ENCODE measurements around the gene OMD.

OMD gene

GRCh38 chr9:92402826-92403745 lies 21.2 kb downstream of the OMD start:
- Mint-ChIP-seq H3K9me3 (no peaks in the 10 kb centered on the region), H3K27ac (no peak overlapping the region), H3K36me3 (ENCODE audit: low read depth) (peaks cover 3% of the 10 kb centered on the region), H3K4me1 (ENCODE audit: low read depth) (peaks cover 38% of the 10 kb centered on the region), H3K27me3 (no peaks in the 10 kb centered on the region), H3K4me3 (no peak overlapping the region)
- no peak for DNase-seq

- H3K4me1 Mint-ChIP-seq (ENCODE audit: low read depth), result peaks cover 38% of the 10 kb centered on the region
- no peaks in the 10 kb centered on the region for H3K9me3 Mint-ChIP-seq
- H3K36me3 Mint-ChIP-seq (ENCODE audit: low read depth), result peaks cover 6% of the 10 kb centered on the region
- no peak overlapping the region for H3K27ac Mint-ChIP-seq
- no peaks in the 10 kb centered on the region for H3K27me3 Mint-ChIP-seq
- H3K4me3 Mint-ChIP-seq, result no peak overlapping the region
- DNase-seq, result no peak
Measured at GRCh38 chr9:92402360-92402759, 21.9 kb downstream of the OMD start.

GRCh38 chr9:92397853-92398252 lies 26.4 kb downstream of the OMD start:
- Mint-ChIP-seq H3K9me3 (no peaks in the 10 kb centered on the region), H3K27ac (no peak overlapping the region), H3K4me1 (ENCODE audit: low read depth) (peaks cover 9% of the 10 kb centered on the region), H3K4me3 (no peak overlapping the region), H3K27me3 (no peaks in the 10 kb centered on the region), H3K36me3 (ENCODE audit: low read depth) (peaks cover 5% of the 10 kb centered on the region)
- DNase-seq, result no peak

GRCh38 chr9:92395617-92396016 lies 28.7 kb downstream of the OMD start:
- Mint-ChIP-seq H3K27ac (no peak overlapping the region), H3K4me1 (ENCODE audit: low read depth) (peaks cover 2% of the 10 kb centered on the region)

GRCh38 chr9:92393686-92394085 lies 30.6 kb downstream of the OMD start:
- Mint-ChIP-seq H3K36me3 (ENCODE audit: low read depth) (peaks cover 5% of the 10 kb centered on the region), H3K4me1 (ENCODE audit: low read depth) (peaks cover 2% of the 10 kb centered on the region), H3K27me3 (no peaks in the 10 kb centered on the region), H3K27ac (no peak overlapping the region), H3K9me3 (no peaks in the 10 kb centered on the region), H3K4me3 (no peak overlapping the region)
- DNase-seq, result no peak

More at GRCh38 chr9:92395617-92396016, 28.7 kb downstream of the OMD start:
- Mint-ChIP-seq H3K9me3 (no peaks in the 10 kb centered on the region), H3K36me3 (ENCODE audit: low read depth) (peaks cover 5% of the 10 kb centered on the region), H3K4me3 (no peak overlapping the region), H3K27me3 (no peaks in the 10 kb centered on the region)
- DNase-seq, result no peak

GRCh38 chr9:92392690-92393089 lies 31.6 kb downstream of the OMD start:
- H3K27ac Mint-ChIP-seq, result no peak overlapping the region
- no peak for DNase-seq
- peaks cover 3% of the 10 kb centered on the region for H3K36me3 Mint-ChIP-seq (ENCODE audit: low read depth)
- H3K4me1 Mint-ChIP-seq (ENCODE audit: low read depth), result peaks cover 2% of the 10 kb centered on the region
- H3K9me3 Mint-ChIP-seq, result no peaks in the 10 kb centered on the region
- no peak overlapping the region for H3K4me3 Mint-ChIP-seq
- no peaks in the 10 kb centered on the region for H3K27me3 Mint-ChIP-seq

GRCh38 chr9:92385953-92386352 lies 38.3 kb downstream of the OMD start:
- Mint-ChIP-seq H3K4me3 (no peak overlapping the region), H3K9me3 (no peaks in the 10 kb centered on the region), H3K36me3 (ENCODE audit: low read depth) (peaks cover 9% of the 10 kb centered on the region), H3K27me3 (no peaks in the 10 kb centered on the region), H3K4me1 (ENCODE audit: low read depth) (peaks cover 12% of the 10 kb centered on the region), H3K27ac (no peak overlapping the region)
- DNase-seq, result no peak

- Mint-ChIP-seq H3K27me3 (no peaks in the 10 kb centered on the region), H3K4me1 (ENCODE audit: low read depth) (peaks cover 15% of the 10 kb centered on the region), H3K27ac (no peak overlapping the region), H3K9me3 (no peaks in the 10 kb centered on the region), H3K36me3 (ENCODE audit: low read depth) (peaks cover 14% of the 10 kb centered on the region), H3K4me3 (no peak overlapping the region)
- DNase-seq, result no peak
Measured at GRCh38 chr9:92385477-92385876, 38.8 kb downstream of the OMD start.

GRCh38 chr9:92385001-92385400 lies 39.3 kb downstream of the OMD start:
- no peaks in the 10 kb centered on the region for H3K27me3 Mint-ChIP-seq
- H3K4me3 Mint-ChIP-seq, result no peak overlapping the region
- H3K27ac Mint-ChIP-seq, result no peak overlapping the region
- DNase-seq, result no peak
- H3K36me3 Mint-ChIP-seq (ENCODE audit: low read depth), result peaks cover 19% of the 10 kb centered on the region
- peaks cover 15% of the 10 kb centered on the region for H3K4me1 Mint-ChIP-seq (ENCODE audit: low read depth)
- no peaks in the 10 kb centered on the region for H3K9me3 Mint-ChIP-seq

GRCh38 chr9:92384375-92384774 lies 39.9 kb downstream of the OMD start:
- Mint-ChIP-seq H3K9me3 (no peaks in the 10 kb centered on the region), H3K27ac (no peak overlapping the region), H3K4me3 (no peak overlapping the region), H3K36me3 (ENCODE audit: low read depth) (peaks cover 25% of the 10 kb centered on the region), H3K4me1 (ENCODE audit: low read depth) (peaks cover 19% of the 10 kb centered on the region), H3K27me3 (no peaks in the 10 kb centered on the region)
- DNase-seq, result no peak

GRCh38 chr9:92381775-92382174 lies 42.5 kb downstream of the OMD start:
- DNase-seq, result no peak
- H3K9me3 Mint-ChIP-seq, result no peaks in the 10 kb centered on the region
- H3K4me1 Mint-ChIP-seq (ENCODE audit: low read depth), result peaks cover 34% of the 10 kb centered on the region
- H3K27me3 Mint-ChIP-seq, result no peaks in the 10 kb centered on the region
- H3K4me3 Mint-ChIP-seq, result no peak overlapping the region
- H3K36me3 Mint-ChIP-seq (ENCODE audit: low read depth), result peaks cover 27% of the 10 kb centered on the region
- no peak overlapping the region for H3K27ac Mint-ChIP-seq

- H3K9me3 Mint-ChIP-seq, result peaks cover 5% of the 10 kb centered on the region
- DNase-seq, result no peak
- peaks cover 36% of the 10 kb centered on the region for H3K36me3 Mint-ChIP-seq (ENCODE audit: low read depth)
Measured at GRCh38 chr9:92380603-92381002, 43.7 kb downstream of the OMD start.

GRCh38 chr9:92378865-92379560 lies 45.3 kb downstream of the OMD start:
- Mint-ChIP-seq H3K36me3 (ENCODE audit: low read depth) (peaks cover 48% of the 10 kb centered on the region), H3K27me3 (no peaks in the 10 kb centered on the region), H3K27ac (no peak overlapping the region), H3K4me1 (ENCODE audit: low read depth) (peaks cover 22% of the 10 kb centered on the region), H3K9me3 (peaks cover 15% of the 10 kb centered on the region), H3K4me3 (no peak overlapping the region)
- no peak for DNase-seq

More at GRCh38 chr9:92380603-92381002, 43.7 kb downstream of the OMD start:
- no peak overlapping the region for H3K27ac Mint-ChIP-seq
- H3K4me3 Mint-ChIP-seq, result no peak overlapping the region
- H3K4me1 Mint-ChIP-seq (ENCODE audit: low read depth), result peaks cover 28% of the 10 kb centered on the region
- H3K27me3 Mint-ChIP-seq, result no peaks in the 10 kb centered on the region

GRCh38 chr9:92377876-92378275 lies 46.4 kb downstream of the OMD start:
- H3K27me3 Mint-ChIP-seq, result no peaks in the 10 kb centered on the region
- H3K4me3 Mint-ChIP-seq, result no peak overlapping the region

GRCh38 chr9:92373167-92373566 lies 51.1 kb downstream of the OMD start:
- peaks cover 4% of the 10 kb centered on the region for H3K4me1 Mint-ChIP-seq (ENCODE audit: low read depth)
- no peaks in the 10 kb centered on the region for H3K27me3 Mint-ChIP-seq
- H3K27ac Mint-ChIP-seq, result no peak overlapping the region
- peaks cover 45% of the 10 kb centered on the region for H3K36me3 Mint-ChIP-seq (ENCODE audit: low read depth)
- DNase-seq, result no peak
- H3K4me3 Mint-ChIP-seq, result no peak overlapping the region
- H3K9me3 Mint-ChIP-seq, result peaks cover 33% of the 10 kb centered on the region

More at GRCh38 chr9:92377876-92378275, 46.4 kb downstream of the OMD start:
- peaks cover 53% of the 10 kb centered on the region for H3K36me3 Mint-ChIP-seq (ENCODE audit: low read depth)
- H3K9me3 Mint-ChIP-seq, result peaks cover 22% of the 10 kb centered on the region
- no peak for DNase-seq
- H3K27ac Mint-ChIP-seq, result no peak overlapping the region
- H3K4me1 Mint-ChIP-seq (ENCODE audit: low read depth), result peaks cover 22% of the 10 kb centered on the region

Data from activated T-cell treated with anti-CD3 and anti-CD28 coated beads, Interleukin-2, amount 50 U/mL, for 24 hours (primary cell).